DOHH2 (cell line): ENCODE measurements around the gene ZFP1.

Source experiments
- H3F3A ChIP-seq: fragments of 200-600 bp; sonication (generic), shearing (Covaris generic); 2 replicates; pipeline ENCODE4 v1.6.0; 2016; ENCODE audit warnings: antibody characterized with exemption, mild to moderate bottlenecking; ENCODE audit not compliant: control insufficient read depth, insufficient read depth
- H3K27ac ChIP-seq: fragments of 200-600 bp; sonication (generic); 2 replicates; pipeline ENCODE4 v1.5.1; 2014; ENCODE audit warnings: low read depth, mild to moderate bottlenecking, low read length, moderate library complexity
- H3K27me3 ChIP-seq: fragments of 200-600 bp; sonication (generic); 2 replicates; pipeline ENCODE4 v1.6.1; 2014; ENCODE audit warnings: mild to moderate bottlenecking, low read length, mixed read lengths; ENCODE audit not compliant: control insufficient read depth
- H3K36me3 ChIP-seq: fragments of 200-600 bp; sonication (generic); 2 replicates; pipeline ENCODE4 v1.6.1; 2014; ENCODE audit warnings: mild to moderate bottlenecking, low read length, moderate library complexity, mixed read lengths; ENCODE audit not compliant: control insufficient read depth
- H3K4me1 ChIP-seq: fragments of 200-600 bp; sonication (generic); 2 replicates; pipeline ENCODE4 v1.6.1; 2014; ENCODE audit warnings: mild to moderate bottlenecking, low read length, mixed read lengths; ENCODE audit not compliant: control insufficient read depth
- H3K4me2 ChIP-seq: fragments of 200-600 bp; sonication (generic); 2 replicates; pipeline ENCODE4 v1.6.0; 2014; ENCODE audit warnings: mild to moderate bottlenecking, low read length, moderate library complexity
- H3K4me3 ChIP-seq: fragments of 200-600 bp; sonication (generic); 2 replicates; pipeline ENCODE4 v1.5.1; 2014; ENCODE audit warnings: mild to moderate bottlenecking, low read length, mixed read lengths
- H3K79me2 ChIP-seq: fragments of 200-600 bp; sonication (generic); 2 replicates; pipeline ENCODE4 v1.6.1; 2014; ENCODE audit warnings: mild to moderate bottlenecking, low read length, mixed read lengths; ENCODE audit not compliant: control insufficient read depth
- H3K9me2 ChIP-seq: fragments of 200-600 bp; sonication (generic); replicated peaks from 2 replicates; pipeline ENCODE4 v1.6.1; 2014; ENCODE audit warnings: mild to moderate bottlenecking, low read length, mixed read lengths; ENCODE audit not compliant: control insufficient read depth
- H3K9me3 ChIP-seq: fragments of 200-600 bp; sonication (generic); 2 replicates; pipeline ENCODE4 v1.6.1; 2014; ENCODE audit warnings: antibody characterized with exemption, low read length, mixed read lengths; ENCODE audit not compliant: control insufficient read depth, insufficient read depth
- H4K20me1 ChIP-seq: fragments of 200-600 bp; sonication (generic); 2 replicates; pipeline ENCODE4 v1.6.0; 2014; ENCODE audit warnings: low read depth, mild to moderate bottlenecking, antibody characterized with exemption, low read length, moderate library complexity; ENCODE audit not compliant: control insufficient read depth, insufficient read depth
- CTCF ChIP-seq: fragments of 200-600 bp; sonication (generic); IDR thresholded peaks from one replicate; pipeline ENCODE4 v1.5.1; 2014; ENCODE audit warnings: antibody characterized with exemption, mild to moderate bottlenecking, low read depth, low read length; ENCODE audit not compliant: poor library complexity, severe bottlenecking
- EZH2phosphoT487 ChIP-seq: fragments of 200-600 bp; sonication (generic); IDR thresholded peaks from 2 replicates; pipeline ENCODE4 v1.6.1; 2017; ENCODE audit warnings: borderline replicate concordance, mild to moderate bottlenecking, antibody characterized with exemption, low read length, moderate library complexity, mixed read lengths

ZFP1 gene

GRCh38 chr16:75195811-75196790, 47.8 kb downstream of the ZFP1 start:
- Histone ChIP-seq H3K4me2 (no peak overlapping the region), H3K4me1 (peaks cover 4% of the 10 kb centered on the region), H3K79me2 (no peaks in the 10 kb centered on the region), H3K27ac (no peak overlapping the region), H3K36me3 (no peaks in the 10 kb centered on the region), H3K9me3 (no peaks in the 10 kb centered on the region), H3K9me2 (no peaks in the 10 kb centered on the region), H3K27me3 (peaks cover 19% of the 10 kb centered on the region), H3K4me3 (no peak overlapping the region), H4K20me1 (no peaks in the 10 kb centered on the region), H3F3A (no peaks in the 10 kb centered on the region)
- no peak for TF ChIP-seq EZH2phosphoT487
- no peak for TF ChIP-seq CTCF

GRCh38 chr16:75196836-75197235, 48.5 kb downstream of the ZFP1 start:
- H3K4me3 ChIP-seq: no peak overlapping the region
- H3K36me3 ChIP-seq: no peaks in the 10 kb centered on the region
- H3K27ac ChIP-seq: no peak overlapping the region
- TF ChIP-seq CTCF (no peak), EZH2phosphoT487 (no peak)
- no peaks in the 10 kb centered on the region for H3K9me3 ChIP-seq
- no peaks in the 10 kb centered on the region for H3K9me2 ChIP-seq
- no peaks in the 10 kb centered on the region for H3K79me2 ChIP-seq
- peaks cover 9% of the 10 kb centered on the region for H3K4me1 ChIP-seq
- H3F3A ChIP-seq: no peaks in the 10 kb centered on the region
- no peaks in the 10 kb centered on the region for H4K20me1 ChIP-seq
- no peak overlapping the region for H3K4me2 ChIP-seq
- peaks cover 19% of the 10 kb centered on the region for H3K27me3 ChIP-seq

- H3K9me3 ChIP-seq: no peaks in the 10 kb centered on the region
- peaks cover 9% of the 10 kb centered on the region for H3K4me1 ChIP-seq
- no peaks in the 10 kb centered on the region for H3K9me2 ChIP-seq
- no peaks in the 10 kb centered on the region for H3K36me3 ChIP-seq
- H3K4me2 ChIP-seq: no peak overlapping the region
- H3K4me3 ChIP-seq: no peak overlapping the region
- no peak overlapping the region for H3K27ac ChIP-seq
- peaks cover 19% of the 10 kb centered on the region for H3K27me3 ChIP-seq
- no peaks in the 10 kb centered on the region for H4K20me1 ChIP-seq
- H3K79me2 ChIP-seq: no peaks in the 10 kb centered on the region
- H3F3A ChIP-seq: no peaks in the 10 kb centered on the region
- TF ChIP-seq CTCF (no peak), EZH2phosphoT487 (no peak)
Observed at GRCh38 chr16:75197522-75198134, 49.3 kb downstream of the ZFP1 start.
